ENCODE results near the gene MGP. TPM values are rescaled to one million over a fixed set of nuclear protein-coding genes. Genes with fewer than 3 reads are reported as not detected.

Gene MGP
- total RNA-seq, 3 donors from 2014 or later = 42.9 to 655 (median 121) TPM

GRCh38 chr12:14903386-14904098 is 17.9 kb upstream of the MGP start:
- ATAC-seq (no peak), DNase-seq (no peak)
- TF ChIP-seq, protein P1, sequence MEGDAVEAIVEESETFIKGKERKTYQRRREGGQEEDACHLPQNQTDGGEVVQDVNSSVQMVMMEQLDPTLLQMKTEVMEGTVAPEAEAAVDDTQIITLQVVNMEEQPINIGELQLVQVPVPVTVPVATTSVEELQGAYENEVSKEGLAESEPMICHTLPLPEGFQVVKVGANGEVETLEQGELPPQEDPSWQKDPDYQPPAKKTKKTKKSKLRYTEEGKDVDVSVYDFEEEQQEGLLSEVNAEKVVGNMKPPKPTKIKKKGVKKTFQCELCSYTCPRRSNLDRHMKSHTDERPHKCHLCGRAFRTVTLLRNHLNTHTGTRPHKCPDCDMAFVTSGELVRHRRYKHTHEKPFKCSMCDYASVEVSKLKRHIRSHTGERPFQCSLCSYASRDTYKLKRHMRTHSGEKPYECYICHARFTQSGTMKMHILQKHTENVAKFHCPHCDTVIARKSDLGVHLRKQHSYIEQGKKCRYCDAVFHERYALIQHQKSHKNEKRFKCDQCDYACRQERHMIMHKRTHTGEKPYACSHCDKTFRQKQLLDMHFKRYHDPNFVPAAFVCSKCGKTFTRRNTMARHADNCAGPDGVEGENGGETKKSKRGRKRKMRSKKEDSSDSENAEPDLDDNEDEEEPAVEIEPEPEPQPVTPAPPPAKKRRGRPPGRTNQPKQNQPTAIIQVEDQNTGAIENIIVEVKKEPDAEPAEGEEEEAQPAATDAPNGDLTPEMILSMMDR (IDR thresholded peaks at IDR 0.05) = no peak

DNA sequence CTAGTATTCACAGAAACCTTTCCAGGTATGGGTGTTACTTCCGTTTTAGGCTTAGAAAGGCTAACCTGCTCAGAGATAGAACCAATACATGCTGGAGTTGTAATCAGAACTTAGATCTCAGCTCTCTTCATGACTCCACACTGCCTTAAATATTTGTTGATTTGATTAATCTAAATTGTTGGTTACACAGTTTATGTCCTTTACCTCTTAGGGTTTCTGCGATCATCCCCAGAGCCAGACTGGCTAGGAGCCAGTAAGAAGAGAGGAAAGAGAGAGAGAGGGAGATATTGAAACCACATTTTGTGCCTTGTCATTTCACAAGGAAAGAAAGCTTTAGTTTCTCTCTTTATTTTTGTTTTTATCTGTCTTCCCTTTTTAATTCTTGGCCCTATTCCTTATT is 16.8 kb upstream of the MGP start:
- Histone ChIP-seq H3K36me3 (ENCODE audit: low read depth) (no peaks in the 10 kb centered on the region), H3K4me3 (no peak overlapping the region), H3K4me1 (ENCODE audit: low read depth) (no peaks in the 10 kb centered on the region), H3K9me3 (no peaks in the 10 kb centered on the region)
- no peak for DNase-seq
- ATAC-seq = no peak
- TF ChIP-seq, protein P1 (IDR thresholded peaks at IDR 0.05) = no peak
- intact Hi-C loops (cut with DNase I, micrococcal nuclease) = no loop called here

More at GRCh38 chr12:14903386-14904098, 17.9 kb upstream of the MGP start:
- H3K4me3 ChIP-seq = no peak overlapping the region
- H3K4me1 ChIP-seq (ENCODE audit: low read depth) = no peaks in the 10 kb centered on the region
- intact Hi-C loops (cut with DNase I, micrococcal nuclease) = no loop called here
- no peaks in the 10 kb centered on the region for H3K36me3 ChIP-seq (ENCODE audit: low read depth)
- no peaks in the 10 kb centered on the region for H3K9me3 ChIP-seq

- no peak overlapping the region for H3K4me3 ChIP-seq
- no peaks in the 10 kb centered on the region for H3K36me3 ChIP-seq (ENCODE audit: low read depth)
- intact Hi-C loops (cut with DNase I, micrococcal nuclease) = no loop called here
- no peaks in the 10 kb centered on the region for H3K4me1 ChIP-seq (ENCODE audit: low read depth)
- no peak for ATAC-seq
- no peaks in the 10 kb centered on the region for H3K9me3 ChIP-seq
- no peak for DNase-seq
- TF ChIP-seq, protein P1 (IDR thresholded peaks at IDR 0.05) = no peak
Observed at GRCh38 chr12:14901228-14901562, 15.5 kb upstream of the MGP start.

- Histone ChIP-seq H3K9me3 (no peaks in the 10 kb centered on the region), H3K4me3 (no peak overlapping the region), H3K4me1 (ENCODE audit: low read depth) (no peaks in the 10 kb centered on the region), H3K36me3 (ENCODE audit: low read depth) (no peaks in the 10 kb centered on the region)
- DNase-seq (no peak), ATAC-seq (no peak)
- TF ChIP-seq, protein P1 (IDR thresholded peaks at IDR 0.05) = no peak
- intact Hi-C loops (cut with DNase I, micrococcal nuclease) = no loop called here
Observed at GRCh38 chr12:14900521-14901227, 15.0 kb upstream of the MGP start.

GRCh38 chr12:14896521-14897169 is 11.0 kb upstream of the MGP start:
- TF ChIP-seq, protein P1 (IDR thresholded peaks at IDR 0.05) = no peak
- Histone ChIP-seq H3K4me3 (no peak overlapping the region), H3K9me3 (no peaks in the 10 kb centered on the region), H3K36me3 (ENCODE audit: low read depth) (no peaks in the 10 kb centered on the region), H3K4me1 (ENCODE audit: low read depth) (no peaks in the 10 kb centered on the region)
- intact Hi-C loops (cut with DNase I, micrococcal nuclease) = no loop called here
- ATAC-seq (no peak), DNase-seq (no peak)
